ENCODE results near the gene CORO6.

CORO6 gene

GRCh38 chr17:29612404-29613280 lies 10.1 kb downstream of the CORO6 start:
- DNase-seq, result no peak

GRCh38 chr17:29612094-29612403 lies 10.7 kb downstream of the CORO6 start:
- no peak for DNase-seq

- no peak for DNase-seq
These were observed 11.2 kb downstream of the CORO6 start for GRCh38 chr17:29611351-29612093.

GRCh38 chr17:29610395-29610794 lies 12.3 kb downstream of the CORO6 start:
- DNase-seq, result no peak

- no peak for DNase-seq
These were observed 13.7 kb downstream of the CORO6 start for GRCh38 chr17:29608986-29609385.

- DNase-seq, result no peak
These were observed 15.0 kb downstream of the CORO6 start for GRCh38 chr17:29607557-29608195.

- DNase-seq, result no peak
These were observed 19.5 kb downstream of the CORO6 start for GRCh38 chr17:29603109-29603674.

GRCh38 chr17:29597361-29598172 lies 25.1 kb downstream of the CORO6 start:
- DNase-seq, result no peak

- no peak for DNase-seq
These were observed 25.9 kb downstream of the CORO6 start for GRCh38 chr17:29596811-29597210.

GRCh38 chr17:29595943-29596774 lies 26.6 kb downstream of the CORO6 start:
- DNase-seq, result no peak

GRCh38 chr17:29595107-29595942 lies 27.4 kb downstream of the CORO6 start:
- DNase-seq, result no peak

- no peak for DNase-seq
These were observed 28.1 kb downstream of the CORO6 start for GRCh38 chr17:29594519-29595090.

- no peak for DNase-seq
These were observed 28.9 kb downstream of the CORO6 start for GRCh38 chr17:29593591-29594518.

- no peak for DNase-seq
These were observed 29.7 kb downstream of the CORO6 start, which contains the start of gene ANKRD13B for GRCh38 chr17:29592850-29593551. ANKRD13B (plus strand) TSS chr17:29593132; CDS start chr17:29593622, 490 bp downstream.

GRCh38 chr17:29591737-29592608 lies 30.7 kb downstream of the CORO6 start:
- peak; percentile 73 for DNase-seq

GRCh38 chr17:29591146-29591736 lies 31.5 kb downstream of the CORO6 start:
- DNase-seq, result no peak

Measured in CD4-positive, alpha-beta T cell treated with Interferon gamma for 1 hour (primary cell).